Transverse colon (tissue), 4 donors: ENCODE measurements around the gene KRT72. TPM values are rescaled to one million over a fixed set of nuclear protein-coding genes. Genes with fewer than 3 reads are reported as not detected.

ENCODE experiments used
- DNase-seq: peaks from one replicate; pipeline ENCODE4 v3.0.0-alpha.2; 2019
- H3K27ac ChIP-seq, 4 donors: fragments of 200-600 bp; sonication (generic); 2 replicates each; pipeline ENCODE4 v1.5.1; 2016 to 2018; ENCODE audit warnings: inconsistent platforms in 4 of 4
- H3K27me3 ChIP-seq: fragments of 200-600 bp; sonication (generic); 2 replicates; pipeline ENCODE4 v1.5.1; 2017; ENCODE audit warnings: inconsistent platforms
- H3K36me3 ChIP-seq, 4 donors: fragments of 200-600 bp; sonication (generic); 2 replicates each; pipeline ENCODE4 v1.5.1; 2017 to 2019; ENCODE audit warnings: inconsistent platforms in 4 of 4
- H3K4me1 ChIP-seq, 4 donors: fragments of 200-600 bp; sonication (generic); 2 replicates each; pipeline ENCODE4 v1.5.1; 2017 to 2020; ENCODE audit warnings: inconsistent platforms in 4 of 4
- H3K4me3 ChIP-seq, 4 donors: fragments of 200-600 bp; sonication (generic); 1 replicate in 1 of 4; 2 replicates in 3 of 4; pipeline versions ENCODE4 v1.5.1 to v1.6.1; 2017 to 2019; ENCODE audit warnings: inconsistent platforms in 4 of 4
- H3K9me3 ChIP-seq, 2 donors: fragments of 200-600 bp; sonication (generic); 2 replicates each; pipeline ENCODE4 v1.5.1; 2017 to 2019; ENCODE audit warnings: inconsistent platforms in 2 of 2
- CTCF ChIP-seq, 5 experiments: fragments of 200-600 bp in 3 of 5; fragments of 450-650 bp in 2 of 5; sonication (generic) in 3 of 5; IDR thresholded peaks; 1 replicate in 2 of 5; 2 replicates in 3 of 5; pipeline ENCODE4 v1.5.1; 2016 to 2017; ENCODE audit warnings: antibody characterized with exemption in 5 of 5, inconsistent platforms in 3 of 5, mild to moderate bottlenecking in 2 of 5, moderate library complexity in 1 of 5
- EP300 ChIP-seq: sonication (generic); formaldehyde crosslinking; IDR thresholded peaks from one replicate; pipeline ENCODE4 v1.6.1; 2017; ENCODE audit warnings: antibody characterized with exemption, low read depth
- POLR2A ChIP-seq: fragments of 450-650 bp; IDR thresholded peaks from one replicate; pipeline ENCODE4 v1.6.1; 2016; ENCODE audit warnings: antibody characterized with exemption, mild to moderate bottlenecking, moderate library complexity
- POLR2AphosphoS5 ChIP-seq, 3 donors: sonication (generic); formaldehyde crosslinking; IDR thresholded peaks; one replicate each; pipeline ENCODE4 v1.6.1; 2016; ENCODE audit warnings: antibody characterized with exemption in 3 of 3
- WGBS, 2 donors: methylation state at CpG; one replicate each; pipeline ENCODE4 v1.1.5; 2018; ENCODE audit warnings: low coverage in 1 of 2; 5-methylcytosine and 5-hydroxymethylcytosine counted together
- in situ Hi-C, 4 donors: fragments of 200-750 bp; cut with MboI; loops; one replicate each; pipeline versions ENCODE4 v1.15.0 to v1.15.1; 2017; ENCODE audit warnings: low sequenced_read_pairs in 3 of 4, low pct_ligation_motif_present in 1 of 4, low pct_unique_long_range_greater_than_20kb in 1 of 4
- intact Hi-C: fragments of 100-400 bp; cut with DNase I; formaldehyde crosslinking; loops from one replicate; pipeline ENCODE4 v1.15.1; 2023; ENCODE audit warnings: low total_unique reads
- total RNA-seq, 4 donors: library from RNA; depleted of rRNA; stranded (reverse); fragments of >200 nt; gene quantifications; one replicate each; pipeline ENCODE4 v1.1.0, GENCODE V29; 2016

Gene KRT72
- total RNA-seq, 4 donors from 2014 or later, result not detected

GRCh38 chr12:52575948-52576347, 25.3 kb downstream of the KRT72 start:
- no peaks in the 10 kb centered on the region for H3K4me1 ChIP-seq
- no peak overlapping the region for H3K4me3 ChIP-seq
- intact Hi-C loops (no loop called here), in situ Hi-C loops (loop anchor here in 1 of 4 donors (25.0 kb wide), 1 partner anchor 411 kb away; no protein-coding TSS in a partner anchor)
- no peaks in the 10 kb centered on the region for H3K36me3 ChIP-seq
- no peak overlapping the region for H3K27ac ChIP-seq
- H3K9me3 ChIP-seq, result no peaks in the 10 kb centered on the region
- WGBS, 2 donors, result 85% methylated on average over 3 of the region's 3 CpGs; no CpG with 5 or more reads in 1 of the 2 donors
- TF ChIP-seq CTCF (IDR thresholded peaks at IDR 0.05), result no peak
- no peak for TF ChIP-seq POLR2AphosphoS5 (IDR thresholded peaks at IDR 0.05)
- TF ChIP-seq EP300, result no peak
- TF ChIP-seq POLR2A, result no peak
- DNase-seq, result no peak
- H3K27me3 ChIP-seq, result no peaks in the 10 kb centered on the region

GRCh38 chr12:52575256-52575655, 26.0 kb downstream of the KRT72 start:
- DNase-seq, result no peak

DNA sequence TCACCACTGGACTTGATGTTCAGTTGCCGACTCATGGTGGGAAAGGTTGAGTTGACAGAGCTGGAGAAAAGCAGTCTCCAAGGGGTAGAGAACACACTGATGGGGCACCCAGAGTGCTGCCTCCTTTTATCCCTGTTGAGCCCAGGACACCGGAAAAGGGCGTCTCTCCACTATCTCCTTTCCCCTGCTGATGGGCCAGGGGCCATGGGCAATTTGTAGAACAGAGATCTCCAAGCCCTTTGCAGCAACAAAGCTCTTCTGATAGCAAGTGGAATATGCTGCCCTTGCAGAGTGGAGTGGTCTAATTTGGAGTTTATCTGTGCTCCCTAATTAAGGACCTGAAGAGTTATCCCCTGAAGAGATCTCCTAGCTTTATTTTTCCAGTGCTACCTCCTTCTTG, 27.5 kb downstream of the KRT72 start, which contains the start of gene KRT74:
Gene KRT74, minus strand, starts transcription at position 101 of the 400 bp plus-strand sequence. Its CDS starts 66 bp downstream, at position 35.
- no peak for TF ChIP-seq EP300
- TF ChIP-seq POLR2AphosphoS5 (IDR thresholded peaks at IDR 0.05), result no peak
- TF ChIP-seq POLR2A, result no peak
- no peak for TF ChIP-seq CTCF (IDR thresholded peaks at IDR 0.05)
- Histone ChIP-seq H3K4me1 (no peaks in the 10 kb centered on the region), H3K36me3 (no peaks in the 10 kb centered on the region), H3K27me3 (no peaks in the 10 kb centered on the region), H3K4me3 (no peak within 1 kb of the TSS), H3K27ac (no peak within 1 kb of the TSS), H3K9me3 (no peaks in the 10 kb centered on the region)
- WGBS, 2 donors, result 88% methylated on average over 3 of the region's 3 CpGs; no CpG with 5 or more reads in 1 of the 2 donors
- in situ Hi-C loops, result no loop called here
- DNase-seq, result no peak
- intact Hi-C loops, result no loop called here

More at GRCh38 chr12:52575256-52575655, 26.0 kb downstream of the KRT72 start:
- Histone ChIP-seq H3K9me3 (no peaks in the 10 kb centered on the region), H3K27ac (no peak overlapping the region), H3K27me3 (no peaks in the 10 kb centered on the region), H3K4me1 (no peaks in the 10 kb centered on the region), H3K36me3 (no peaks in the 10 kb centered on the region), H3K4me3 (no peak overlapping the region)
- WGBS, 2 donors, result 79% methylated on average over 9 of the region's 9 CpGs; no CpG with 5 or more reads in 1 of the 2 donors
- intact Hi-C loops, result no loop called here
- in situ Hi-C loops, result loop anchor here in 1 of 4 donors (25.0 kb wide), 1 partner anchor 412 kb away; no protein-coding TSS in a partner anchor
- TF ChIP-seq POLR2A (no peak), EP300 (no peak), CTCF (IDR thresholded peaks at IDR 0.05) (no peak), POLR2AphosphoS5 (IDR thresholded peaks at IDR 0.05) (no peak)

GRCh38 chr12:52573306-52573705, 28.0 kb downstream of the KRT72 start:
- H3K4me3 ChIP-seq, result no peak overlapping the region
- no peaks in the 10 kb centered on the region for H3K27me3 ChIP-seq
- 92% methylated on average over 15 of the region's 15 CpGs; no CpG with 5 or more reads in 1 of the 2 donors for WGBS, 2 donors
- in situ Hi-C loops, result no loop called here
- no peaks in the 10 kb centered on the region for H3K36me3 ChIP-seq
- intact Hi-C loops, result no loop called here
- no peak for DNase-seq
- H3K9me3 ChIP-seq, result no peaks in the 10 kb centered on the region
- H3K27ac ChIP-seq, result no peak overlapping the region
- TF ChIP-seq POLR2A (no peak), POLR2AphosphoS5 (IDR thresholded peaks at IDR 0.05) (no peak), CTCF (IDR thresholded peaks at IDR 0.05) (no peak), EP300 (no peak)
- no peaks in the 10 kb centered on the region for H3K4me1 ChIP-seq
